IPS-NIHi7 (cell line): ENCODE data around the gene NR1H2.

Source experiments
- DNase-seq: peaks from one replicate; pipeline ENCODE4 v3.0.0; 2012; ENCODE audit warnings: mixed read lengths; ENCODE audit errors: extremely low spot score

Gene NR1H2

GRCh38 chr19:50422397-50423278 lies 46.4 kb downstream of the NR1H2 start:
- no peak for DNase-seq

GRCh38 chr19:50423279-50424113 lies 47.2 kb downstream of the NR1H2 start:
- DNase-seq, result no peak

GRCh38 chr19:50425581-50425980 lies 49.3 kb downstream of the NR1H2 start:
- DNase-seq, result no peak

GRCh38 chr19:50427318-50427925 lies 51.2 kb downstream of the NR1H2 start:
- DNase-seq, result no peak

GRCh38 chr19:50427997-50428425 lies 51.8 kb downstream of the NR1H2 start:
- peak; percentile 67 for DNase-seq

- no peak for DNase-seq
Measured at GRCh38 chr19:50428772-50429463, 52.7 kb downstream of the NR1H2 start.

GRCh38 chr19:50430888-50431342 lies 54.7 kb downstream of the NR1H2 start:
- no peak for DNase-seq

GRCh38 chr19:50431343-50432220 lies 55.3 kb downstream of the NR1H2 start:
- peak; percentile 95 for DNase-seq

GRCh38 chr19:50432221-50433028 lies 56.2 kb downstream of the NR1H2 start, which contains the start of gene MYBPC2:
TSS of gene MYBPC2 (plus strand) at chr19:50432892. CDS start at chr19:50432954, 62 bp downstream.
- DNase-seq, result peak; percentile 62
